PC-9 (cell line): ENCODE data around the gene HAPLN2.

ENCODE experiments used
- EZH2 ChIP-seq: fragments of 200-600 bp; sonication (generic); IDR thresholded peaks from 2 replicates; pipeline ENCODE4 v1.8.0; 2017; ENCODE audit warnings: antibody characterized with exemption, low read depth
- TF ChIP-seq, protein P1 (sequence below): fragments of 200-600 bp; sonication (generic); conservative IDR thresholded peaks from 2 replicates; pipeline ENCODE4 v1.6.1; 2017; ENCODE audit warnings: mixed run types, antibody characterized with exemption, mild to moderate bottlenecking, moderate library complexity

DNA sequence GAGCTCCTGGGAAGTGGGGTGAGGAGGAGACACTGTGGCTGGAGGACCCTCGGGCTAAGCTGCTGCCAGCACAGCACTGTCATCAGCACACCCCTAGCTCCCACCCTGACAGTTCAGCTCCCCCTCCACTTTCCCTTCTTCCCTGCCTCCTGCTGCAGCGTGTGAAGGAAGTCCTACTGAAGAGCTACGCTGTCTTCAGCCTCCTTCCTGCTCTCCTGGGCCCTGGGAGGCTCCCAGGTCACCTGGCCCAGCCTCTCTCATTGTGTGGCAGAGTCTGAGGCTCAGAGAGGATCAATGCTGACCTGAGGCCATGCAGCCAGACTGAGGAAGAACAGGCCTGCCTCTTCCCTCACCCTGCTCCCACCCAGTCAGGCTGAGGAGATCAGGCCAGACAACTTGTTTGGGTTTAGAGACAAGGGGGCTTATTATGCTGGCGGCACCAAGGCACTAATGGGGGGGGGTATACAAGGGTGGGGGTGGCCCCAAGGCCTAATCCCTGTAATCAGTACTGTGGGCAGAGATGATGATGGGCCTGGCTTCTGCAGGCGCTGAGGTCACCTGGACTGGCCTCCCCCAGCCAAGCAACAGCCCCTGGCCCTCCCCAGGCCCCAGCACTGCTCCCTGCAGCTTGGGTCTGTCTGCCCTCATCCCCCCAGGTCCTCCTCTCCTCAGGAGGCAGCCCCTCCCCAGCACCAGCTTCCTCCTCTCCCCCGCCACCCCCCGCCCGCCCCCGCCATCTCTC lies 48.9 kb downstream of the HAPLN2 start:
- TF ChIP-seq, protein P1, sequence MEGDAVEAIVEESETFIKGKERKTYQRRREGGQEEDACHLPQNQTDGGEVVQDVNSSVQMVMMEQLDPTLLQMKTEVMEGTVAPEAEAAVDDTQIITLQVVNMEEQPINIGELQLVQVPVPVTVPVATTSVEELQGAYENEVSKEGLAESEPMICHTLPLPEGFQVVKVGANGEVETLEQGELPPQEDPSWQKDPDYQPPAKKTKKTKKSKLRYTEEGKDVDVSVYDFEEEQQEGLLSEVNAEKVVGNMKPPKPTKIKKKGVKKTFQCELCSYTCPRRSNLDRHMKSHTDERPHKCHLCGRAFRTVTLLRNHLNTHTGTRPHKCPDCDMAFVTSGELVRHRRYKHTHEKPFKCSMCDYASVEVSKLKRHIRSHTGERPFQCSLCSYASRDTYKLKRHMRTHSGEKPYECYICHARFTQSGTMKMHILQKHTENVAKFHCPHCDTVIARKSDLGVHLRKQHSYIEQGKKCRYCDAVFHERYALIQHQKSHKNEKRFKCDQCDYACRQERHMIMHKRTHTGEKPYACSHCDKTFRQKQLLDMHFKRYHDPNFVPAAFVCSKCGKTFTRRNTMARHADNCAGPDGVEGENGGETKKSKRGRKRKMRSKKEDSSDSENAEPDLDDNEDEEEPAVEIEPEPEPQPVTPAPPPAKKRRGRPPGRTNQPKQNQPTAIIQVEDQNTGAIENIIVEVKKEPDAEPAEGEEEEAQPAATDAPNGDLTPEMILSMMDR = no peak
- TF ChIP-seq EZH2 = no peak
